A549 (cell line): ENCODE results near the gene TMEM37.

ENCODE experiments used
- CBX2 ChIP-seq: fragments of 200-600 bp; sonication (generic); IDR thresholded peaks from 2 replicates; pipeline ENCODE4 v1.6.1; 2016; ENCODE audit warnings: low read depth, mild to moderate bottlenecking, borderline replicate concordance
- EP300 ChIP-seq, 2 experiments: fragments of >200 bp; sonication (Bioruptor Twin); formaldehyde crosslinking; IDR thresholded peaks; 2 replicates in 1 of 2; 3 replicates in 1 of 2; pipeline ENCODE4 v1.6.1; 2016 to 2017
- FOSL2 ChIP-seq, 2 experiments: fragments of 450-650 bp in 1 of 2; fragments of >200 bp in 1 of 2; sonication (Bioruptor Twin) in 1 of 2; formaldehyde crosslinking; IDR thresholded peaks; 2 replicates each; pipeline versions ENCODE4 v1.5.0 to v1.6.1; 2016 to 2020; ENCODE audit warnings: mild to moderate bottlenecking in 1 of 2, moderate library complexity in 1 of 2
- HOXA7 ChIP-seq: fragments of 250-450 bp; sonication (Bioruptor Pico); IDR thresholded peaks from 2 replicates; pipeline ENCODE4 v1.5.0; 2020; ENCODE audit warnings: mild to moderate bottlenecking, moderate library complexity
- KDM1A ChIP-seq: fragments of 200-600 bp; sonication (generic); IDR thresholded peaks from 2 replicates; pipeline ENCODE4 v1.6.1; 2016; ENCODE audit warnings: low read depth, mild to moderate bottlenecking
- PHF8 ChIP-seq: fragments of 200-600 bp; sonication (generic); IDR thresholded peaks from 2 replicates; pipeline ENCODE4 v1.6.1; 2016; ENCODE audit warnings: low read depth, mild to moderate bottlenecking, antibody characterized with exemption, moderate library complexity, borderline replicate concordance
- POLR2A ChIP-seq: IDR thresholded peaks from 2 replicates; pipeline ENCODE4 v1.6.1; 2012; ENCODE audit warnings: mild to moderate bottlenecking, low read length
- TF ChIP-seq, protein P1 (sequence below): fragments of >200 bp; sonication (Bioruptor Twin); formaldehyde crosslinking; IDR thresholded peaks from 3 replicates; pipeline ENCODE4 v1.5.1; 2016
- TF ChIP-seq, protein P2 (sequence below): fragments of 250-450 bp; sonication (Bioruptor Pico); IDR thresholded peaks from 2 replicates; pipeline ENCODE4 v1.5.0; 2021; ENCODE audit warnings: mild to moderate bottlenecking, moderate library complexity, borderline replicate concordance
- TF ChIP-seq, protein P3 (sequence below): fragments of 250-450 bp; sonication (Bioruptor Pico); IDR thresholded peaks from 2 replicates; pipeline ENCODE4 v1.5.0; 2020; ENCODE audit warnings: low read depth, mild to moderate bottlenecking, moderate library complexity
- TF ChIP-seq, protein P4 (sequence below): fragments of >200 bp; sonication (Bioruptor Twin); formaldehyde crosslinking; IDR thresholded peaks from 3 replicates; pipeline ENCODE4 v1.6.1; 2016

DNA sequence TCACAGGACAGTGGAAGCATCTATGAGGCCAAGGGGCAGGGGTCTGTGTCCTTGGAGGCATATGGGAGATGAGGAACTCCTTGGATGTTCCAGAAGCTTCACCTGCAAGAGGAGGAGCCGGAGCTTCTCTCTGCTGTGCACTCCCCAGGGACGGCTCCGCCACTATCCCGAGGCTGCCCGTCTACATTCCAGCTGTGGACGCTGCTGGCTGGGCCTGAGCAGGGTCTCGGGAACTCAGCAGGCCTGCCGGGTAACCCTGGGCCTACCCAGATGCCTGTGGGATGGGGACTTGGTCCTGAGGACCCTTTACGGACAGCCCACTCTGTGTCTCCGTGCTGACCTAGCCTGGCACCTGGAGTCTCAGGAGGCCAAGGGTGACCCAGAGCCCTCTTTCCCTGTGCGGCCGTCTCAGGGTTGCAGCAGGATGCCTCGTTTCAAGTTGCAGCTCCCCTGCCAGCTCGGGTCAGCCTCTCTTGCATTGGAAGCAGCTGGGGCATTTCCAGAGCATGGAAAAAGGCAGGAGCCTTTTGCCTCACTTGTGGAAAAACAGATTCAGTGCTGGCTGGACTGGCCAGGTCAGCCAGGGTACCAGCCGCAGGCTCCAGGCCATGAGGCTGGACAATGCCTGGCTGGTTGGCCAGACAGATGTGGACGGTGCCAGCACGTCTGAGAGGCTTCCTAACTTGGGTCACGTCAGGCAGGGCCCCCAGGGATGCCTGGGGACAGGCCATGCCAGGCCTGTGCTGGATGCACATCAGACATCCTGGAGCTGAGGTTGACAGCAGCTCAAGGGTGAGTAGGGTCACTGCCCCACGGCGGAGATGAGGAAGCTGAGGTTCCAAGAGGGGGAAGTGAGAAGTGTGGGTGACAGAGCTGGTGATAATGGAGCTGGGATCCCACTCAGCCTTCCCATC is 51.1 kb downstream of the TMEM37 start:
- TF ChIP-seq FOSL2 (IDR thresholded peaks at IDR 0.05) (no peak), FOSL2 (CRISPR knock-in tag; IDR thresholded peaks at IDR 0.05) (no peak), KDM1A (no peak), HOXA7 (no peak), POLR2A (no peak), CBX2 (no peak), EP300 (IDR thresholded peaks at IDR 0.05) (no peak), PHF8 (no peak)
- TF ChIP-seq, protein P1, sequence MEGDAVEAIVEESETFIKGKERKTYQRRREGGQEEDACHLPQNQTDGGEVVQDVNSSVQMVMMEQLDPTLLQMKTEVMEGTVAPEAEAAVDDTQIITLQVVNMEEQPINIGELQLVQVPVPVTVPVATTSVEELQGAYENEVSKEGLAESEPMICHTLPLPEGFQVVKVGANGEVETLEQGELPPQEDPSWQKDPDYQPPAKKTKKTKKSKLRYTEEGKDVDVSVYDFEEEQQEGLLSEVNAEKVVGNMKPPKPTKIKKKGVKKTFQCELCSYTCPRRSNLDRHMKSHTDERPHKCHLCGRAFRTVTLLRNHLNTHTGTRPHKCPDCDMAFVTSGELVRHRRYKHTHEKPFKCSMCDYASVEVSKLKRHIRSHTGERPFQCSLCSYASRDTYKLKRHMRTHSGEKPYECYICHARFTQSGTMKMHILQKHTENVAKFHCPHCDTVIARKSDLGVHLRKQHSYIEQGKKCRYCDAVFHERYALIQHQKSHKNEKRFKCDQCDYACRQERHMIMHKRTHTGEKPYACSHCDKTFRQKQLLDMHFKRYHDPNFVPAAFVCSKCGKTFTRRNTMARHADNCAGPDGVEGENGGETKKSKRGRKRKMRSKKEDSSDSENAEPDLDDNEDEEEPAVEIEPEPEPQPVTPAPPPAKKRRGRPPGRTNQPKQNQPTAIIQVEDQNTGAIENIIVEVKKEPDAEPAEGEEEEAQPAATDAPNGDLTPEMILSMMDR: no peak
- TF ChIP-seq, protein P2, sequence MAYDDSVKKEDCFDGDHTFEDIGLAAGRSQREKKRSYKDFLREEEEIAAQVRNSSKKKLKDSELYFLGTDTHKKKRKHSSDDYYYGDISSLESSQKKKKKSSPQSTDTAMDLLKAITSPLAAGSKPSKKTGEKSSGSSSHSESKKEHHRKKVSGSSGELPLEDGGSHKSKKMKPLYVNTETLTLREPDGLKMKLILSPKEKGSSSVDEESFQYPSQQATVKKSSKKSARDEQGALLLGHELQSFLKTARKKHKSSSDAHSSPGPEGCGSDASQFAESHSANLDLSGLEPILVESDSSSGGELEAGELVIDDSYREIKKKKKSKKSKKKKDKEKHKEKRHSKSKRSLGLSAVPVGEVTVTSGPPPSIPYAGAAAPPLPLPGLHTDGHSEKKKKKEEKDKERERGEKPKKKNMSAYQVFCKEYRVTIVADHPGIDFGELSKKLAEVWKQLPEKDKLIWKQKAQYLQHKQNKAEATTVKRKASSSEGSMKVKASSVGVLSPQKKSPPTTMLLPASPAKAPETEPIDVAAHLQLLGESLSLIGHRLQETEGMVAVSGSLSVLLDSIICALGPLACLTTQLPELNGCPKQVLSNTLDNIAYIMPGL: no peak
- TF ChIP-seq, protein P3, sequence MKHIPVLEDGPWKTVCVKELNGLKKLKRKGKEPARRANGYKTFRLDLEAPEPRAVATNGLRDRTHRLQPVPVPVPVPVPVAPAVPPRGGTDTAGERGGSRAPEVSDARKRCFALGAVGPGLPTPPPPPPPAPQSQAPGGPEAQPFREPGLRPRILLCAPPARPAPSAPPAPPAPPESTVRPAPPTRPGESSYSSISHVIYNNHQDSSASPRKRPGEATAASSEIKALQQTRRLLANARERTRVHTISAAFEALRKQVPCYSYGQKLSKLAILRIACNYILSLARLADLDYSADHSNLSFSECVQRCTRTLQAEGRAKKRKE: no peak
- TF ChIP-seq, protein P4, sequence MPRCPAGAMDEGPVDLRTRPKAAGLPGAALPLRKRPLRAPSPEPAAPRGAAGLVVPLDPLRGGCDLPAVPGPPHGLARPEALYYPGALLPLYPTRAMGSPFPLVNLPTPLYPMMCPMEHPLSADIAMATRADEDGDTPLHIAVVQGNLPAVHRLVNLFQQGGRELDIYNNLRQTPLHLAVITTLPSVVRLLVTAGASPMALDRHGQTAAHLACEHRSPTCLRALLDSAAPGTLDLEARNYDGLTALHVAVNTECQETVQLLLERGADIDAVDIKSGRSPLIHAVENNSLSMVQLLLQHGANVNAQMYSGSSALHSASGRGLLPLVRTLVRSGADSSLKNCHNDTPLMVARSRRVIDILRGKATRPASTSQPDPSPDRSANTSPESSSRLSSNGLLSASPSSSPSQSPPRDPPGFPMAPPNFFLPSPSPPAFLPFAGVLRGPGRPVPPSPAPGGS: no peak
